Neural progenitor cell (in vitro differentiated cells): ENCODE results near the gene KEL.

Source experiments
- EZH2 ChIP-seq: fragments of 200-600 bp; sonication (generic); IDR thresholded peaks from 2 replicates; pipeline ENCODE4 v1.6.1; 2017; ENCODE audit warnings: antibody characterized with exemption, mild to moderate bottlenecking, moderate library complexity
- EZH2phosphoT487 ChIP-seq: fragments of 200-600 bp; sonication (generic); IDR thresholded peaks from 2 replicates; pipeline ENCODE4 v1.6.1; 2017; ENCODE audit warnings: antibody characterized with exemption
- TF ChIP-seq, protein P1 (sequence below): fragments of 200-600 bp; sonication (generic); IDR thresholded peaks from 2 replicates; pipeline ENCODE4 v1.5.1; 2017; ENCODE audit warnings: antibody characterized with exemption, mild to moderate bottlenecking

DNA sequence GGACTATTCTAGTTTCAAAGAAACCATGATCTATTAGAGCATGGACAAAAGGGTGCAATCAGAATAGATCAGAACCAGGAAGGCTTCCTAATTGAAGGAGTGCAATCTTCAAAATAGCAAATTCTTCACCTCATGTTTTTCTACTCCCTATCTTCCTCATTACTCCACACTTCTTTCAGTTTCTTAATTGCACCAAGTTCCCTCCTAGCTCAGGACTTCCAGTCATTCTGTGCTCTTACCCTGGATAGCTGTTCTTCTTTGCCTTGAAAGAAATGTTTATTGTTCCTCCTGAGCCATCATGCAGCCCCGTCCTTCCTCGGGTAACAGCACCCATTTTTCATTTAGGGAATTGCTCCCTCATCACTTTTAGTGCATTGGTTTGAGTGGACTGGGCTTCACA, 51.7 kb downstream of the KEL start:
- TF ChIP-seq, protein P1, sequence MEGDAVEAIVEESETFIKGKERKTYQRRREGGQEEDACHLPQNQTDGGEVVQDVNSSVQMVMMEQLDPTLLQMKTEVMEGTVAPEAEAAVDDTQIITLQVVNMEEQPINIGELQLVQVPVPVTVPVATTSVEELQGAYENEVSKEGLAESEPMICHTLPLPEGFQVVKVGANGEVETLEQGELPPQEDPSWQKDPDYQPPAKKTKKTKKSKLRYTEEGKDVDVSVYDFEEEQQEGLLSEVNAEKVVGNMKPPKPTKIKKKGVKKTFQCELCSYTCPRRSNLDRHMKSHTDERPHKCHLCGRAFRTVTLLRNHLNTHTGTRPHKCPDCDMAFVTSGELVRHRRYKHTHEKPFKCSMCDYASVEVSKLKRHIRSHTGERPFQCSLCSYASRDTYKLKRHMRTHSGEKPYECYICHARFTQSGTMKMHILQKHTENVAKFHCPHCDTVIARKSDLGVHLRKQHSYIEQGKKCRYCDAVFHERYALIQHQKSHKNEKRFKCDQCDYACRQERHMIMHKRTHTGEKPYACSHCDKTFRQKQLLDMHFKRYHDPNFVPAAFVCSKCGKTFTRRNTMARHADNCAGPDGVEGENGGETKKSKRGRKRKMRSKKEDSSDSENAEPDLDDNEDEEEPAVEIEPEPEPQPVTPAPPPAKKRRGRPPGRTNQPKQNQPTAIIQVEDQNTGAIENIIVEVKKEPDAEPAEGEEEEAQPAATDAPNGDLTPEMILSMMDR, result no peak
- TF ChIP-seq EZH2 (no peak), EZH2phosphoT487 (no peak)
